HG02759 (cell line): Measurements from ENCODE around the gene MMRN1.

Experiments used
- ATAC-seq: cut with Tn5 transposase; IDR thresholded peaks from one replicate; pipeline ENCODE4 v1.9.1; 2021; ENCODE audit warnings: mild to moderate bottlenecking, moderate library complexity; ENCODE audit not compliant: unreplicated experiment

The MMRN1 gene

GRCh38 chr4:89995814-89996213 lies 101.2 kb downstream of the MMRN1 start:
- no peak for ATAC-seq

GRCh38 chr4:89997171-89997704 lies 102.6 kb downstream of the MMRN1 start:
- ATAC-seq, result no peak

- ATAC-seq, result no peak
These were observed 103.9 kb downstream of the MMRN1 start for GRCh38 chr4:89998469-89999011.

- ATAC-seq, result no peak
These were observed 106.4 kb downstream of the MMRN1 start for GRCh38 chr4:90001023-90001422.

GRCh38 chr4:90002441-90003062 lies 107.9 kb downstream of the MMRN1 start:
- no peak for ATAC-seq
